ENCODE measurements around the gene RRP1.
"Not testable (repeated sequence)": the region's sequence is repeated elsewhere in the genome, so short reads cannot be mapped to it uniquely, and the experiment has no call there.

Gene RRP1

DNA sequence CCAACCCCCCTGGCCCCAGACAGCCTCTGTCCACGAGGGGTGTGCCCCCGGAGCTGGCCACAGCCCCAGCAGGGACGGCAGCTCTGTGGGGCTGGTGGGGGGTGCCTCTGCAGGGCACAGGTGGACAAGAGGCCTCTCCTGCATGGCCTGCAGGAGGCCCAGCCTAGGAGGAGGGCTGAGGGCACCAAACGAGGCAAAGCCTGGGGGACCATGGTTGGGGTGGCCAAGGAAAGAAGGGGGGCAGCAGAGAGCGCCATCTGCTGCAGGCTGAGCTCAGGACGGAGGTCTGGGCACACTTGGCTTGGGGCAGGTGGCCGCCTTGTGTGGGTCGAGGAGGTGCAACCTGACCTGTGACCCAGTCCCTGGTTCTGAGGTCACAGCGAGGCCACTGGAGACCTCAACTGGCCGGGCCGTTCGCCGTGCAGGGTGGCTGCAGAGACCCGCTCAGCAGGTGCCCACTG, 27.3 kb downstream of the RRP1 start:
- no peak for DNase-seq (ENCODE audit: low read depth in 3 of 3)

DNA sequence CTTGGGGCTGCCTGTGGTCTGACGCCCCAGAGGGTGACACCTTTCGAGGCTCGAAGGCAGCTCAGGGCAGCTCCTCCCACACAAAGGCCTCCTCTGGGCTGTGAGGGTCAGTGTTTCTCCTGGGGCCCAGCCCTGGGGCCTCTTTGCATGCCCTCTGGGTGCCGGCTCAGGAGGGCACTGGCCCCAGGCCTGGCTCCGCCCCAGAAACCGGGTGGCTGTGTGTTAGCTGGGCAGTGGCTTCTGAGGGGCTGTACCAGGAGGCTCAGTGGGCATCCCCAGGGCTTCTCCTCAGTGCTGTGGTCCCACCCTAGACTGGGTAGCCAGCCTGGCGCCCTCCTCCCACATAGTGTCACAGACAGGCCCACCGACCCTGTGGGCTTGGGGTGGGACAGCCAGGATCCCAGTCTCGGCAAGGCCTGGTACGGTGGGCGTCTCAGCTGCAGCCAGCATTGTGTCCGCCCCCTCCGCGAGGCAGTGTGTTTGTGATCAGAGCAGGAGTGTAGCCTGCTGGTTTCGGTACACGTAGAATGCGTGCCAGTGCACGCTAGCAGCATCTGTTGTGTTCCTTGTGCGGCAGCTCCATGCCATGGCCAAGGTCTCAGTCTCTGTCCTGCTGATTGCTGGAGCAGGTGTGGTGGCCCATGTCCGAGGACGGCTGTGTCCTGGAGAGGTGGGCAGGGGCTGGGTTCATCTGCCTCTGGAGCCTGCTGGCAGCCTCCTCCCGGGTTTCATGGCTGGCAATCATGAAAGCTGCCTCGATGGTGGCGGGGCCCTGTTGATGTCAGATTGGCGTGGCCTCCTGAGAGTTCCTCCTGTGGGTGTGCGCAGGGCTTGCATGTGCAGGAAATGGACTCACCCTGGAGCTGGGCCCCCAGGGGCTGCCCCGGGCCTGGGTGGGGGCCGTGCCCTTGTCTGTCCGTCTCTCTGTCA, 28.0 kb downstream of the RRP1 start:
- DNase-seq (ENCODE audit: low read depth in 3 of 3): no peak

DNA sequence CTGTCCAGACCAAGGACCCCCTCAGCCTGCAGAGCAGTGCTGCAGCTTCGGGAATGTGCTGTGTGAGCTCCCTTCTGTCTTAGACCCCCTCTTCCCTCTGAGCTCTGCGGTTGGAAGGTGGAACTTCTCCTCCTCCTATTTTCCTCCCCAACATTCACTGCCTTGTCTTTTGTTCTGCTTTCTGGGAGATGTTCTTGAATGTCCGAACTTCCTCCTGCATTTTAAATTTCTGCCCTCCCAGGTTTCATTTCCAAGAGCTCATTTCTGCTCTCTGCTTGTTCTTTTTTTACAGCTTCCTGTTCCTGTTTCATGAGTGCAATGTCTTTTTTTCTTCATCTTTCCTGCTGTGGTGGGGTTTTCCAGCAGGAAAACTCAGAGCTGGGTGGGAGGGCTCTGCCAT, 29.3 kb downstream of the RRP1 start:
- no peak for DNase-seq (ENCODE audit: low read depth in 3 of 3)

DNA sequence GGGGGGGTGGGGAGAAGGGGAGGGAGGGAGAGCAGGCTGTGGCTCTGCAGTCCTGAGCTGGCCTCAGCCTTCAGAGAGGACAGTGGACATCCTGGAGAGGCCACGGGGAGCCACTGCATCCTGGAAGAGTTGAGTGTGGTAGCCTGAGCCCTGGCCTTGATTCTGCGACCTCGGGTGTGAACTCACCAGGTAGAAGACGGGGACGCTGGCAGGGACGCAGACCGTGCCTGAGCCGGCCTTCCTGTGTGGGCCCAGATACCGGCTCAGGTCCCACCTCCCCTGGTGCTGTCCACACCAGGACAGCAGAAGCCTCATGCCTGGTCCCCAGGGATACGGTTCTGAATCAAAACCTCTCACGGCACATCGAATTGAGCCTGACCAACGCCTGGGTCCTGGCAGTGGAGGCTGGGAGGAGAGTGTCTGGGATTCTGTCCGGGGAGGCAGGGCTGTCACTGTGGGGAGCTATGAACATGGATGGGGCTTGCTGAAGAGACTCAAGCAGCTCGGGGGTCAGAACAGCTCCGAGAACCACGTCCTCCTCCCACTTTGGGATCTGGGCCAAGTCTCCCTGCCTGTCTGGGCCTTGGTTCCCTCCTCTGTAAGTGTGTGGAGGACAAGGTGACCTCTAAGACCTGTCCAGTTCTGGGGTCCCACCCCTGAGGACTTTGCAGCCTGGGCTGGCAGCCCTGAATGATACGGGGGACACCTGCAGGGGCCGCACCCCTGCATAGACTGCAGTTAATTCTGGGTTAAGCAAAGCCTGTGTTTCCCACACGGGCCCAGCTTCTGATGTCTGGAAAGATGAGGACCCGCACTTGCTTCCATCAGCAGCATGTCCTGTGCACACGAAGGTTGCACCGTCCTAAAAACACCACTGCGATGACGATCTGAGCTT, 30.4 kb downstream of the RRP1 start:
- no peak for DNase-seq (ENCODE audit: low read depth in 3 of 3)

- no peak for DNase-seq (ENCODE audit: low read depth in 3 of 3)
These were observed 31.1 kb downstream of the RRP1 start for GRCh38 chr21:43820466-43820865.

DNA sequence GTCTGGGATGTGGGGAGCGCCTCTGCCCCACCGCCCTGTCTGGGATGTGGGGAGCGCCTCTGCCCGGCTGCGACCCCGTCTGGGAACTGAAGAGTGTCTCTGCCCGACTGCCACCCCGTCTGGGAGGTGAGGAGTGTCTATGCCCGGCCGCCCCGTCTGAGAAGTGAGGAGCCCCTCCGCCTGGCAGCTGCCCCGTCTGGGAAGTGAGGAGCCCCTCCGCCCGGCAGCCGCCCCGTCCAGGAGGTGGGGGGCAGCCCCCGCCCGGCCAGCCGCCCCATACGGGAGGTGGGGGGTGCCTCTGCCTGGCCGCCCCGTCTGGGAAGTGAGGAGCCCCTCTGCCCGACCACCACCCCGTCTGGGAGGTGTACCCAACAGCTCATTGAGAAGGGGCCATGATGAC, 32.8 kb downstream of the RRP1 start:
- DNase-seq (ENCODE audit: low read depth in 3 of 3): not testable (repeated sequence)

- DNase-seq (ENCODE audit: low read depth in 3 of 3): not testable (repeated sequence)
These were observed 33.4 kb downstream of the RRP1 start for GRCh38 chr21:43822741-43823140.

DNA sequence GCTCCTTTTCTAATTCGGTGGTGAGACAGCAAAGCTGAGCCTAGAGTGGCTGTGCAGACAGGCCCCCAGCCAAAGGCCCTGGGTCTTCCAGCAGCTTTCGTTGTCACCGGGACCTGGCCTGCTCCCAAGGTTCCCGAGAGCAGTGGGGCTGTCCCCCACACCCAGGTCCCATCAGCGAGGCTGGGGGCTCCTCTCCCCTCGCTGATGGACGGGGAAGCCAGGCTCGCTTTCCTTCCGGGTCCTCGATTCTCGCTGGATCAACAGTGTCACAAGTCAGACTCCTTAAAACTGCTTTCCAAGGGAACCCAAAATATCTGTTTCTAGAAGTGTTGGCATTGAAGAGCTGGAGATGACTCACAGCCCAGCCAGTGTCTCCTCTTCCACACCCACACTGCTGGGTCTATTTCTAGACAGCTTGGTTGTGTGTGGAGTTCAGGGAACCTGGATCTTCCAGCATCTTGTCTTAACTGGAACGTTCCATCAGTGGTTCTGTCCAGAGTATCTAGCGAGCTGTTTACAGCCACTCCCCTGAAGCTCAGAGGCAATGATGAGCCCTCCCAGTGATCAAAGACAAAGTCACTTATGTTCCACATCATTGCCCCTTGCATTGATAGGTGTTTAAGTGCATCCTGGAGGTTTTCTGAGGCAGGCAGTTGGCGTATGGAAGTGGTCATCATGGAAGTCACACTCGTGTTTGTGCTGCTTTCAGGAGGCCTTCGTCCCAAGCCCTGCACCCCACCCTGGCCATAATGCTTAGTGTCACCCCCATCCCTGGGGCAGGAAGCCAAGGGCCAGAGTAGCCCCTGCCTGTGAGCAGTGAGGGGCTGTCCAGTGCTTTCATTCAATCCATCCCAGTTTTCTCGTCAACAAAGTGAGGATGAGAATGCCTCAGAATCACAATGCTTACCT, 35.2 kb downstream of the RRP1 start:
- DNase-seq (ENCODE audit: low read depth in 3 of 3): no peak

DNA sequence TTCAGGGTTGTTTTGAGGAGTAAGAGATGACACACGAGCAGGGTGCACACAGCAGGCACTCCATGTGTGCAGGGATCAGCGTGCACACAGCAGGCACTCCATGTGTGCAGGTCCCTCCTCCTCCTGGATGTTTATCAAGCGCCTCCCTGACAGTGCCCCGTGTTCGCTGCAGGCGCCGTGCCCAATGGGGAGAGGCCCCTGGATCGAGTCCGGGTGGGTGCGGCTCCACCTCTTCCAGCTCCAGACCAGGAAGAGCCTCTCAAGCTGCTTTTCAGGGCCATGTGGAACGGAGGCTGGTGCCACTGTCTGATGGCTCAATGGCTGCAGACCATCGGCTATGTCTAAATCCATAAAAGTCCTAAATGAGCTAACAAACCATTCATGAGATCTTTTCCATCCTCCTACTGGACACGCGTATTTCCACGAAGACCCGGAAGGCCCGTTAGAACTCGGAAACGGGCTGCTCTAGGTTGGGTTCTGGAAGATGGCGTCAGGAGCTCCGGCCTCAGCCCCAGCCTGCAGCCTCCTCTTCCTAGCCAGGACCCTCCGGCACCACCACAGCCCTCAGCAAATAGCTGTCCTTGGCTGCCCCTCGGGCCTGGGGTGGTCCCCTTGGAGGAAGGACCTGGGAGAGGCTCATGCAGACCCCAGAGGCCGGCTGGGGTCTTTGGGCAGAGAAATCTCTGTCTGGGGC, 36.0 kb downstream of the RRP1 start:
- no peak for DNase-seq (ENCODE audit: low read depth in 3 of 3)

GRCh38 chr21:43825936-43826622, 36.7 kb downstream of the RRP1 start:
- DNase-seq (ENCODE audit: low read depth in 3 of 3): no peak

- DNase-seq (ENCODE audit: low read depth in 3 of 3): no peak
These were observed 37.2 kb downstream of the RRP1 start for GRCh38 chr21:43826623-43826974.

- no peak for DNase-seq (ENCODE audit: low read depth in 3 of 3)
These were observed 37.7 kb downstream of the RRP1 start for GRCh38 chr21:43827015-43827611.

DNA sequence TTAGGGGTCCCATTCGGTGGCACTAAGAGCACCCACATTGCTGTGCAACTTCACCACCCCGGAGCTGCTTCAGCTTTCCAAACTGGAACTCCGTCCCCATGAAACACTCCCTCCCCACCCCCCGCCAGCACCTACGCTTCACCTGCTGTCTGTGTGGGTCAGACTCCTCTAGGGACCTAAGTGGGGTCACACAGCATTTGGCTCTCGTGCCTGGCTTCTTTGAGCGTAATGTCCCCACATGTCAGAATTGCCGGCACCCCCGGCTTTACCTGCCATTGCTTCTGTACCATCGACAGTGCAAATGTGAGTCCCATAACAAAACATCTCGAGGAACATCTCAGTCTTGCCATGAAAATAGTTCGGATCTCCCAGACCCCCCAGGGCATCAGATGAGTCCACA, 39.8 kb downstream of the RRP1 start:
- DNase-seq (ENCODE audit: low read depth in 3 of 3): no peak

- DNase-seq (ENCODE audit: low read depth in 3 of 3): no peak
These were observed 40.3 kb downstream of the RRP1 start for GRCh38 chr21:43829575-43830119.

DNA sequence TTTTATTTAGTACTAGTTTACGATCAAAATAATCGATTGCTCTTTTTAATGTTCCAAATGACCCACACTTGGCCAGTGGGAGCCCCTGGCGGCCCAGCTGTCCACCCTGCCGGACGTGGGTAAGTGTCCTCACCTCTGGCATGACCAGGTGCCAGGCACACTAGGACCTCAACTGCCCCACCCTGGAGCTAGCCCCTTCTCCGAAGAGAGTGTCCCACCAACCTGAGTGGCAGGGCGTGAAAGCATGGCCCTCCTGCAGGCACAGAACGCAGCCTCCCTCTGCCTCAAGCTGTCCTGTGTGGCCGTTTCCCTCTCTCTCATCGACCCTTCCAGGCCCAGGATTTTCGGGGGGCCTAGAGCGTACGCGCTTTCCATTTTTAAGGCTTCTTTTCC, 42.8 kb downstream of the RRP1 start:
- no peak for DNase-seq (ENCODE audit: low read depth in 3 of 3)

DNA sequence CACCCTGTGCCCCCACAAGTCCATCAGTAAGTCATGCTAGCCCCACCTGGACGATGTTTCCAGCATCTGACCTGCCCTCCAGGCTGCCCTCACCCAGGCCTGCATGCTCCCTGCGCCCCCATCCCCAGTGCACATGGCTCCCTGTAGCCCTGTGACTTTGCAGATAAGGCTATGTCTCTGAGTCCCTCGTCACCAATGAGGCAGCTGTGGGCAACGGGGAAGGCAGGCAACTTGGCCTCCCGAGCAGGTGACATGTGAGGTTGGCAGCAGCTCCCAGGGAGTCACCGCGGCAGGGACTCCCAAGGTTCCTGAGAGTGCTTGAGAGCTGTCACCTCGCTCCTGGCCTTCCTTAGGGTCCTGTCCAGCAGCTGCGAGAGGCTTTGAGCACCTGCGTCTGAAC, 43.3 kb downstream of the RRP1 start:
- no peak for DNase-seq (ENCODE audit: low read depth in 3 of 3)

- DNase-seq (ENCODE audit: low read depth in 3 of 3): no peak
These were observed 44.9 kb downstream of the RRP1 start for GRCh38 chr21:43834146-43834905.

- no peak for DNase-seq (ENCODE audit: low read depth in 3 of 3)
These were observed 45.7 kb downstream of the RRP1 start for GRCh38 chr21:43835050-43835449.

DNA sequence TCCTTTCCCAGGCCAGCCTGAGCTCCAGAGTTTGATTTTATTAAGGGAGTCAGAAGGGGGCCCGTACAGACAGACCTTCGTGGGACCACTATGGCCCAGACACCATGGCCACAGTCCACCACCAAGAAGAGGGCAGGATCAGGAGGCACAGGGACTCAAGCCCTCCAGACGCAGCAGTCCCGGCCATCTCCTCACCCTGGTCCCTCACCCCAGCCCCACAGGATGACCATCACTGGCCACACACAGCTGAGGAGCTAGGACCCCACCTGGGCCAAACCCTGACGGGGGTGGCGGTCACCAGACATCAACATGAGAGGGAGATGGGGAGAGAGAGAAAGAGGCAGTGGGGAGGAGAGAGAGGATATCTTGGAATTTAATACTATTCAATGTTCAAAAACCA, 46.5 kb downstream of the RRP1 start:
- no peak for DNase-seq (ENCODE audit: low read depth in 3 of 3)
